Measurements from ENCODE around the gene SPTLC3. TPM values are rescaled to one million over a fixed set of nuclear protein-coding genes. Genes with fewer than 3 reads are reported as not detected.

Gene SPTLC3
- total and polyA plus RNA-seq, 4 donors, result 3.0 to 23.2 (median 11.9) TPM

GRCh38 chr20:13035399-13036152 lies 26.8 kb downstream of the SPTLC3 start:
- Histone ChIP-seq H3K4me3 (no peak overlapping the region), H3K27ac (ENCODE audit: low read depth in 1 of 2, low read length in 1 of 2) (no peak overlapping the region), H3K36me3 (ENCODE audit: control insufficient read depth in 4 of 4, insufficient read depth in 4 of 4, low read length in 4 of 4) (no peaks in the 10 kb centered on the region), H3K9ac (ENCODE audit: insufficient read depth in 1 of 2, low read length in 2 of 2) (no peak overlapping the region), H3K4me1 (ENCODE audit: control insufficient read depth in 5 of 5, insufficient read depth in 5 of 5, low read length in 5 of 5) (no peaks in the 10 kb centered on the region), H3K27me3 (ENCODE audit: control insufficient read depth in 3 of 3, insufficient read depth in 3 of 3, low read length in 2 of 3) (no peaks in the 10 kb centered on the region), H3K9me3 (ENCODE audit: control insufficient read depth in 4 of 4, insufficient read depth in 3 of 4, low read length in 3 of 4) (no peaks in the 10 kb centered on the region)
- TF ChIP-seq CTCF (IDR thresholded peaks at IDR 0.05; ENCODE audit: control extremely low read depth, extremely low read depth), result no peak
- ATAC-seq (ENCODE audit: insufficient read depth, low FRiP score) (no peak), DNase-seq (no peak)
- 70 to 72% methylated on average over 2 of the region's 2 CpGs for WGBS, 2 donors

- 81 to 84% methylated on average over 3 of the region's 3 CpGs for WGBS, 2 donors
- Histone ChIP-seq H3K36me3 (ENCODE audit: control insufficient read depth in 4 of 4, insufficient read depth in 4 of 4, low read length in 4 of 4) (no peaks in the 10 kb centered on the region), H3K9ac (ENCODE audit: insufficient read depth in 1 of 2, low read length in 2 of 2) (no peak overlapping the region), H3K27ac (ENCODE audit: low read depth in 1 of 2, low read length in 1 of 2) (no peak overlapping the region), H3K4me1 (ENCODE audit: control insufficient read depth in 5 of 5, insufficient read depth in 5 of 5, low read length in 5 of 5) (no peaks in the 10 kb centered on the region), H3K9me3 (ENCODE audit: control insufficient read depth in 4 of 4, insufficient read depth in 3 of 4, low read length in 3 of 4) (no peaks in the 10 kb centered on the region), H3K4me3 (no peak overlapping the region), H3K27me3 (ENCODE audit: control insufficient read depth in 3 of 3, insufficient read depth in 3 of 3, low read length in 2 of 3) (no peaks in the 10 kb centered on the region)
- TF ChIP-seq CTCF (IDR thresholded peaks at IDR 0.05; ENCODE audit: control extremely low read depth, extremely low read depth), result no peak
- ATAC-seq (ENCODE audit: insufficient read depth, low FRiP score) (no peak), DNase-seq (no peak)
Measured at GRCh38 chr20:13037727-13038126, 29.0 kb downstream of the SPTLC3 start.

- Histone ChIP-seq H3K4me1 (ENCODE audit: control insufficient read depth in 5 of 5, insufficient read depth in 5 of 5, low read length in 5 of 5) (no peaks in the 10 kb centered on the region), H3K27ac (ENCODE audit: low read depth in 1 of 2, low read length in 1 of 2) (no peak overlapping the region), H3K9ac (ENCODE audit: insufficient read depth in 1 of 2, low read length in 2 of 2) (no peak overlapping the region), H3K27me3 (ENCODE audit: control insufficient read depth in 3 of 3, insufficient read depth in 3 of 3, low read length in 2 of 3) (no peaks in the 10 kb centered on the region), H3K9me3 (ENCODE audit: control insufficient read depth in 4 of 4, insufficient read depth in 3 of 4, low read length in 3 of 4) (no peaks in the 10 kb centered on the region), H3K4me3 (no peak overlapping the region), H3K36me3 (ENCODE audit: control insufficient read depth in 4 of 4, insufficient read depth in 4 of 4, low read length in 4 of 4) (no peaks in the 10 kb centered on the region)
- no peak for TF ChIP-seq CTCF (IDR thresholded peaks at IDR 0.05; ENCODE audit: control extremely low read depth, extremely low read depth)
- 89 to 95% methylated on average over 4 of the region's 4 CpGs for WGBS, 2 donors
- DNase-seq (no peak), ATAC-seq (ENCODE audit: insufficient read depth, low FRiP score) (no peak)
Measured at GRCh38 chr20:13041574-13042457, 33.0 kb downstream of the SPTLC3 start.
